Stimulated activated CD4-positive, alpha-beta T cell treated with anti-CD3 and anti-CD28 coated beads, Interleukin-12 subunit alpha, Interleukin-12 subunit beta, amount 100 ng/mL, for 48 hours (primary cell): Measurements from ENCODE around the gene MED8.

ENCODE experiments used
- DNase-seq, 3 donors: peaks; one replicate each; pipeline ENCODE4 v3.0.0-alpha.2; 2020; ENCODE audit warnings: low read depth in 2 of 3, low spot score in 1 of 3

MED8 gene

DNA sequence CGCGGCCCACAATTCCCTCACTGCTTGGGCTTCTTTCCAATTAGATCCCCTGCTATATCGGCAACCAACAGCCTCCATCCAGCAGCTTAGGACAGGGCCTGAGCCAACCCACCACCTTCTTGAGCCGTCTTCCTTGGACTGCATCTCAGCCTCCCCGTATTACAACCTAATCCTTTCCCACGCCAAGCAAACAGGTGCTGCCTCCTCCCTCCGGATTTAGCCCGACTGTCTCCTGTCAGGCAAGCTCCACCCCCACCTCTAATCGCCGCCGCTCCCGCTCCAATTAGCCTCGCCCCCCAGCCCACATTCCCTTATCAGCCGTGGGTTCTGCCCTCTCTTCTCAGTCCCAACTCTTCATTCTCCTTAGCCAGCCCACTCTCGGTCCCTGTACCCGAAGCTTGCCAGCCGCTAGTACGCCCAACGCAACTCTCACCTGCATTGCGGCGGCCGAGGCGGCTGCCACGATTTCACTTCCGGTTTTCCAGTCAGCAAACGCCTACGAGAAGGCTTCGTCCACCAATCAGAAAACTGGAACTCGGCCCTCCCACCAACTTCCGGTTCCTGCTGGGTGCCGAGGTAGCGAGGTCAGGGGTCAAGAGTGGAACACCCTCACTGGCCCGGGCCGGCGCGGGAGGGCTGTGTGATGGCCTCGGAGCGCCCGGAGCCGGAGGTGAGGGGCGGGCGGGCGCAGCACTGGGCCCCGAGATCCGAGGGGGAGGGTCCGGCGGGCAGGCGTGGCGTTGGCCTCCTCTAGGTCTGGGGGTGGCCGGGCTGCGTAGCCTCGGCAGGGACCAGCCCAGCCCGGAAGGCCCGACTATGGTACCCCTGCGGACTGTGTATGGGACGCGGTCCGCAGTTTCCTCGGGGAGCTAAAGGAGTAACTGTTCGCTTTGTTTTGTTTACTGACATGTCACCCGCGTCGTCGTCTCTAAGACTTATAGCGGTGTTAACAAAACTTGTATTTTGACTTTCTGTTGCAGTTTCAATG lies at the start of gene MED8, which contains the start of gene SZT2:
Gene MED8 (minus strand): TSS at position 475 of the 988 bp plus-strand sequence. CDS start 36 bp downstream, at position 439.
Gene SZT2 (plus strand): TSS at position 574 of the 988 bp plus-strand sequence. CDS start 70 bp downstream, at position 644.
- peak; percentile 90 to 95 (median 90) for DNase-seq

GRCh38 chr1:43438953-43439581 lies 49.5 kb upstream of the MED8 start:
- DNase-seq = no peak

- no peak for DNase-seq
Observed at GRCh38 chr1:43438576-43438952, 49.0 kb upstream of the MED8 start.

DNA sequence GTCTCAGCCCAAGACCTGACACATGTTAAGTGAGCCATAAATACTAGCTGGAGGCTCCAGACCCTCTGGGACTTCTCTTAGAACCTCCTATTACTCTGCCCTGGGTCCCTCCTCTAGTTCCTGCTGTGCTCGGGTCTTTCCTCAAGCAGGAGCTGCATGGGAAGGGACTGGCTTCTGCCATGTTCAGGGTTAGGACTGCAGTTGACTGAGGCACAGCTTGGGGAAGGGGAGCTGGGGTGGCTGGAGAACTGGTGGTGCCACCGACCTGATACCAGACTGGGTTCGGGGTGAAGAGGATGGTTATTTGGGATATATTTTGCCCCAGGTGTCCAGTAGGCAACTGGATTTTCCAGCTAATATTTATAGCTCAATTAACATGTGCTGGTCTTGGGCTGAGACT lies 48.4 kb upstream of the MED8 start:
- DNase-seq = no peak

- no peak for DNase-seq
Observed at GRCh38 chr1:43437031-43437973, 47.7 kb upstream of the MED8 start.

DNA sequence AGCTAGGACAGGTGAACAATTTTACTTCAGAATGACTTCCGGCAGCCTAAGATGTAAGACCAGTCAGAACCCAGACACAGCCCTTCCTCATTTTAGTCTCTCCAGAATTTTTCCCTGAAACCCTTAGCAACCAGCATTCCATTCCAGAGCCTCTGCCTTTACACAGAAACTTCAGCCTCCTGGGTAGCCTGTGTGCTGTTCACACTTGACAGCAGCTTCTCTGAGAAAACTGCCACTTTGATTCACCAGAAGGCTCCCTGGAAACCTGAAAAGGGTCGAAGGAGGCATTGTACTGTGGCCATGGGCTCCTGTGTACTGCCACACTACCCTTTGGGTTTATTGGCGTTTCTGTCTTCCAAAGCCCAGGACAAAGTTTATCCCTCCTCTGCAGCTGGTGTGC lies 46.8 kb upstream of the MED8 start:
- DNase-seq = no peak

GRCh38 chr1:43435146-43436145 lies 45.8 kb upstream of the MED8 start:
- no peak for DNase-seq

- DNase-seq = no peak
Observed at GRCh38 chr1:43434256-43434655, 44.7 kb upstream of the MED8 start.

- DNase-seq = no peak
Observed at GRCh38 chr1:43432907-43433306, 43.3 kb upstream of the MED8 start.

GRCh38 chr1:43432171-43432860 lies 42.7 kb upstream of the MED8 start:
- no peak for DNase-seq

GRCh38 chr1:43431676-43432075 lies 42.1 kb upstream of the MED8 start:
- no peak for DNase-seq

DNA sequence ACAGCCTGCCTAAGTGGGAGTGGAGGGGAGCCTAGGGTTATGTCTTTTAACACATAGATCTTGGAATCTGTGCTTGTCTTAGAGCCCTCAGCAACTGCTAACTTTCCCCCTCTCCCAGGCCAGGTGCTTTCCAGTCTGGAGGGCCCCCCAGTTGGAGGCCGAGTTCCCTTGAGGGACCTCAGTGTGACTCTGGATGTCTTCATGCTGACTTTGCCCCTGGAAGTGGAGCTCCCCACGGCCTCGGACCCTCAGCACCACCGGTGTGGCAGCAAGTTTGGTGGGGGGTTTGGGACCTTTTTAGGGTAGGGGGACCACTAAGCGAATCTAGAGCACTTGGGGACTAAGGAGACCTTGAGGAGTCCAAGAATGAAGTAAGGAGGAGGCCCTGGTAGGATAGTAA lies 41.2 kb upstream of the MED8 start:
- DNase-seq = no peak

GRCh38 chr1:43427941-43428340 lies 38.3 kb upstream of the MED8 start:
- DNase-seq = no peak

- no peak for DNase-seq
Observed at GRCh38 chr1:43427524-43427923, 37.9 kb upstream of the MED8 start.

DNA sequence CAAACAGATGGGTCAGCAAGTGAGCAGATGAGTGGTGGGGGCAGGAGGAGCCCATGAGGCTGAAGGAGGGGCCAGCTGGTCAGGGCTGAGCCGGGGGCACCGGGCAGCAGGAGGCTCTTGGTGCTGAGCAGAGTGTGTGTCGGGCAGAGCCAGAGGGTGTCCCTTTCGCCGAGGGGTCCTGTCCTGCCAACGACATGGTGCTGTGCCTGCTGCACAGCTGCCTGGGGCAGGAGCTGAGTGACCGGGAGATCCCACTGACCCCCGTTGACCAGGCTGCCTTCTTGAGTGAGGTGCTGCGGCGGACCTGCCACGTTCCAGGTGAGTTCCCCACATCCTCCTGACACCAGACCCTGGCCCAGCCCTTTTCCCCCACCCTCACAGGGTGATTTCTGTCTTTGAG lies 36.6 kb upstream of the MED8 start:
- DNase-seq = no peak

GRCh38 chr1:43425045-43425444 lies 35.4 kb upstream of the MED8 start:
- no peak for DNase-seq

DNA sequence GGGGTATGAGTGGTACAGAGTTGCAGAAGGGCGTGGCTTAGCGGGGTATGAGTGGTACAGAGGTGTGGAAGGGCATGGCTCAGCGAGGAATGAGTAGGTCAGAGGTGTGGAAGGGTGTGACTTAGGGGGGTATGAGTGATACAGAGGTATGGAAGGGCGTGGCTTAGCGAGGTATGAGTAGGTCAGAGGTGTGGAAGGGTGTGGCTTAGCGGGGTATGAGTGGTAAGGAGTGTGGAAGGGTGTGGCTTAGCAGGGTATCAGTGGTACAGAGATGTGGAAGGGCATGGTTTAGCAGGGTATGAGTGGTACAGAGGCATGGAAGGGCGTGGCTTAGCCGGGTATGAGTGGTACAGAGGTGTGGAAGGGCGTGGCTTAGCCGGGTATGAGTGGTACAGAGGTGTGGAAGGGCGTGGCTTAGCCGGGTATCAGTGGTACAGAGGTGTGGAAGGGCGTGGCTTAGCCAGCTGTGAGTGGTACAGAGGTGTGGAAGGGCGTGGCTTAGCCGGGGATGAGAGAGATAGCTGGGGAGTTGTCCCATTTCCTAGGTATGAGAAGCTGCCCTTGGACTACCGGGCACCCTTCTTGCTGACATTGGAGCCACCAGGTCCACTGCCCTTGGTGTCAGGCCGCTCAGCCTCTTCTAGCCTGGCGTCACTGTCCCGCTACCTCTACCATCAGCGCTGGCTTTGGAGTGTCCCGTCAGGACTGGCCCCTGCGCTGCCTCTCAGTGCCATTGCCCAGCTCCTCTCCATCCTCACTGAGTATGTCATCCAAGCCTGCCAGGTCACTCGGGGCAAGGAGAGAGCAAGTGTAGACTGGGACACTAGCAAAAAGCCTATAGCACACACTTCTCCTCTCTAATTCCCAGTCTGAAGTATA lies 34.3 kb upstream of the MED8 start:
- peak in 1 of 3 donors; percentile 3 for DNase-seq

- no peak for DNase-seq
Observed at GRCh38 chr1:43422995-43423671, 33.5 kb upstream of the MED8 start.
